ENCODE results near the gene TRAPPC2B. TPM values are rescaled to one million over a fixed set of nuclear protein-coding genes. Genes with fewer than 3 reads are reported as not detected.

Gene TRAPPC2B
- total and polyA plus RNA-seq, 4 donors = 2.8 to 6.1 (median 3.6) TPM

GRCh38 chr19:57363688-57364181, 384 bp downstream of the TRAPPC2B start:
- no peak for DNase-seq (ENCODE audit: low spot score)
- Histone ChIP-seq H3K36me3 (ENCODE audit: control insufficient read depth in 4 of 4, insufficient read depth in 3 of 4, low read depth in 1 of 4, low read length in 3 of 4) (peaks cover 2 to 8% (median 2%) of the 10 kb centered on the region in 4 donors), H3K9me3 (ENCODE audit: control insufficient read depth in 4 of 4, low read length in 3 of 4) (peaks cover 15 to 22% (median 16%) of the 10 kb centered on the region in 4 donors), H3K4me1 (ENCODE audit: control insufficient read depth in 4 of 4, insufficient read depth in 4 of 4, low read length in 3 of 4) (peaks cover 0 to 11% (median 8%) of the 10 kb centered on the region in 4 donors), H3K4me3 (ENCODE audit: low read depth in 1 of 3, low read length in 3 of 3) (peak overlapping the region; percentile 84 to 96 (median 89)), H3K27me3 (ENCODE audit: control insufficient read depth in 4 of 4, insufficient read depth in 4 of 4, low read length in 3 of 4) (no peaks in the 10 kb centered on the region), H3K9ac (ENCODE audit: low read depth in 1 of 2, low read length in 2 of 2) (peak overlapping the region in 1 of 2 donors; percentile 64), H3K27ac (ENCODE audit: low read depth in 1 of 2, low read length in 2 of 2) (peak overlapping the region; percentile 81 to 93)
- WGBS = 2% methylated on average over 18 of the region's 18 CpGs
- TF ChIP-seq REST (IDR thresholded peaks at IDR 0.05) (no peak), HNF4A (conservative IDR thresholded peaks at IDR 0.05) (no peak), JUND (IDR thresholded peaks at IDR 0.05) (no peak), HNF4G (IDR thresholded peaks at IDR 0.05) (no peak), RAD21 (IDR thresholded peaks at IDR 0.05) (no peak), YY1 (IDR thresholded peaks at IDR 0.05) (no peak), ATF3 (IDR thresholded peaks at IDR 0.05) (no peak), TAF1 (conservative IDR thresholded peaks at IDR 0.05) (no peak), NR2F2 (IDR thresholded peaks at IDR 0.05) (no peak), FOXA2 (IDR thresholded peaks at IDR 0.05) (no peak), GABPA (IDR thresholded peaks at IDR 0.05 in 1 of 2, conservative IDR thresholded peaks at IDR 0.05 in 1 of 2) (no peak), RXRA (IDR thresholded peaks at IDR 0.05) (no peak), SP1 (IDR thresholded peaks at IDR 0.05) (no peak), ZBTB33 (IDR thresholded peaks at IDR 0.05) (no peak), FOXA1 (IDR thresholded peaks at IDR 0.05) (no peak), MAX (IDR thresholded peaks at IDR 0.05) (no peak), EGR1 (IDR thresholded peaks at IDR 0.05; ENCODE audit: low read depth in 2 of 2) (no peak), CTCF (IDR thresholded peaks at IDR 0.05; ENCODE audit: low read depth, low read length, missing input control) (no peak)

Measured in liver (tissue), 9 donors.